Loucy (cell line): ENCODE measurements around the gene KCNN3.

ENCODE experiments used
- CTCF ChIP-seq: fragments of 200-600 bp; sonication (generic); conservative IDR thresholded peaks from 2 replicates; pipeline ENCODE4 v1.5.1; 2014; ENCODE audit warnings: mild to moderate bottlenecking, antibody characterized with exemption, low read length
- EZH2phosphoT487 ChIP-seq: fragments of 200-600 bp; IDR thresholded peaks from 2 replicates; pipeline ENCODE4 v1.6.1; 2018; ENCODE audit warnings: antibody characterized with exemption, mild to moderate bottlenecking, moderate library complexity, borderline replicate concordance

DNA sequence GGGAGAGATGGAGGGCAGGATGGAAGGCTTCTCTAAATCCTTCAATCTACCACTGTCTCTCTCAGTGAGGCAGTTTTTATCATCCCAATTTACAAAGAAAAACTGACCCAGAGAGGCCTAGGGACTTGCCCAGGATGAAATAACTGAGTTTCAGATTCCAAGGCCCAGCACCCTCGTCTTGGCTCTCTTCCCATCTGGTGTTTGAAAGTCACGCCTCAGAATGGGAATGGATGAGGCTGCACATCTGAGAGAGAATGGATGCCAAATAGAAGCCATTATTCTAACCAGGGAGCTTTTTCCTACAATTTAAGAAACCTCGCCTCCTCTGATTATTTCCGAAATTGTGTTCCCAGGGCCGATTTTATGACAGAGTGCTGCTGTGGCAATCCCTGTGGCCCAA, 10.6 kb upstream of the KCNN3 start:
- TF ChIP-seq CTCF (no peak), EZH2phosphoT487 (no peak)
